H1 (cell line): Measurements from ENCODE around the gene SPATS2L. TPM values are rescaled to one million over a fixed set of nuclear protein-coding genes. Genes with fewer than 3 reads are reported as not detected.

Experiments used
- CTCF ChIA-PET: fragments of 300-600 bp; sonication (Branson Sonifier 250); formaldehyde crosslinking; loops from one replicate; lab custom pipeline; 2021; ENCODE audit not compliant: partially characterized antibody; lab: Charles Lee
- POLR2A ChIA-PET: fragments of 300-600 bp; sonication (Branson Sonifier 250); formaldehyde crosslinking; loops from one replicate; lab custom pipeline; 2021; ENCODE audit warnings: inconsistent platforms; ENCODE audit not compliant: partially characterized antibody; lab: Charles Lee
- DNase-seq, 2 experiments: peaks; one replicate each; pipeline versions ENCODE4 v3.0.0 to v3.0.0-alpha.2; 2010 to 2022; ENCODE audit warnings: low spot score in 2 of 2, low read depth in 1 of 2, mixed read lengths in 1 of 2
- FAIRE-seq: peaks from 2 replicates; lab custom pipeline; 2011; peaks lifted over from hg19 to GRCh38; lab: Jason Lieb, UNC
- H2AFZ ChIP-seq: 2 replicates; pipeline ENCODE4 v1.8.1; 2012; ENCODE audit warnings: low read length, inconsistent platforms
- H2AK5ac ChIP-seq: 2 replicates; pipeline ENCODE4 v1.6.1; 2013; ENCODE audit warnings: low read depth, low read length
- H2BK120ac ChIP-seq: replicated peaks from 2 replicates; pipeline ENCODE3; 2013; ENCODE audit warnings: low read depth, low read length, inconsistent platforms
- H2BK12ac ChIP-seq: 2 replicates; pipeline ENCODE4 v1.6.1; 2013; ENCODE audit warnings: low read depth, low read length
- H2BK15ac ChIP-seq: 2 replicates; pipeline ENCODE4 v1.6.1; 2013; ENCODE audit warnings: low read length
- H2BK20ac ChIP-seq: 2 replicates; pipeline ENCODE4 v1.6.1; 2013; ENCODE audit warnings: low read length
- H2BK5ac ChIP-seq: 2 replicates; pipeline ENCODE4 v1.6.1; 2013; ENCODE audit warnings: low read depth, low read length
- H3K14ac ChIP-seq: 2 replicates; pipeline ENCODE4 v1.6.1; 2013; ENCODE audit warnings: inconsistent platforms; ENCODE audit not compliant: insufficient read length
- H3K18ac ChIP-seq: 2 replicates; pipeline ENCODE4 v1.6.1; 2013; ENCODE audit warnings: low read length; ENCODE audit errors: extremely low read depth
- H3K23ac ChIP-seq: 2 replicates; pipeline ENCODE4 v1.6.1; 2013; ENCODE audit warnings: inconsistent platforms; ENCODE audit not compliant: insufficient read length
- H3K23me2 ChIP-seq: 2 replicates; pipeline ENCODE4 v1.6.1; 2013; ENCODE audit warnings: low read depth, low read length
- H3K27ac ChIP-seq: 2 replicates; pipeline ENCODE4 v1.6.1; 2011; ENCODE audit warnings: low read depth, low read length, inconsistent platforms
- H3K27me3 ChIP-seq, 4 experiments: replicated peaks in 1 of 4; 1 replicate in 1 of 4; 2 replicates in 3 of 4; pipeline versions ENCODE4 v1.6.1 to v1.8.1; 2011 to 2013; ENCODE audit warnings: low read length in 3 of 4, mild to moderate bottlenecking in 3 of 4, inconsistent platforms in 2 of 4, mixed read lengths in 2 of 4, moderate library complexity in 1 of 4; ENCODE audit not compliant: control insufficient read depth in 3 of 4, insufficient read depth in 3 of 4; ENCODE audit errors: extremely low read depth in 1 of 4
- H3K36me3 ChIP-seq, 4 experiments: 2 replicates each; pipeline versions ENCODE4 v1.6.1 to v1.8.1; 2011 to 2013; ENCODE audit warnings: mild to moderate bottlenecking in 4 of 4, low read length in 3 of 4, moderate library complexity in 2 of 4, control low read depth in 1 of 4, inconsistent platforms in 1 of 4; ENCODE audit not compliant: insufficient read depth in 4 of 4, control insufficient read depth in 2 of 4
- H3K4ac ChIP-seq: replicated peaks from 2 replicates; pipeline ENCODE3; 2013; ENCODE audit warnings: low read length, low read depth, mixed read lengths, inconsistent platforms; ENCODE audit not compliant: insufficient read length
- H3K4me1 ChIP-seq, 4 experiments: replicated peaks in 1 of 4; 1 replicate in 1 of 4; 2 replicates in 3 of 4; pipeline versions ENCODE4 v1.6.1 to v1.8.1; 2011 to 2013; ENCODE audit warnings: low read length in 3 of 4, inconsistent platforms in 2 of 4, mixed read lengths in 1 of 4; ENCODE audit not compliant: insufficient read depth in 4 of 4, control insufficient read depth in 3 of 4
- H3K4me2 ChIP-seq, 2 experiments: 2 replicates each; pipeline versions ENCODE4 v1.6.1 to v1.8.1; 2011 to 2013; ENCODE audit warnings: low read depth in 2 of 2, low read length in 2 of 2, control low read depth in 1 of 2, inconsistent platforms in 1 of 2, mild to moderate bottlenecking in 1 of 2; ENCODE audit not compliant: insufficient read depth in 1 of 2
- H3K4me3 ChIP-seq, 4 experiments: fragments of 200-600, 300-600 bp in 1 of 4; sonication (generic), shearing (Covaris generic), sonication (Bioruptor Twin) in 1 of 4; 2 replicates each; pipeline versions ENCODE4 v1.5.1 to v1.8.1; 2011 to 2016; ENCODE audit warnings: low read length in 4 of 4, low read depth in 3 of 4, control low read depth in 2 of 4, inconsistent platforms in 2 of 4, mild to moderate bottlenecking in 2 of 4, mixed read lengths in 1 of 4, moderate library complexity in 1 of 4; ENCODE audit not compliant: insufficient read depth in 2 of 4; ENCODE audit errors: extremely low read depth in 1 of 4
- H3K56ac ChIP-seq: replicated peaks from 2 replicates; pipeline ENCODE3; 2013; ENCODE audit warnings: low read depth, mild to moderate bottlenecking, mixed read lengths, low read length, inconsistent platforms; ENCODE audit not compliant: insufficient read length
- H3K79me1 ChIP-seq: 2 replicates; pipeline ENCODE4 v1.6.1; 2013; ENCODE audit warnings: low read depth, low read length, control low read depth
- H3K79me2 ChIP-seq, 2 experiments: 2 replicates each; pipeline versions ENCODE4 v1.6.1 to v1.8.1; 2012 to 2013; ENCODE audit warnings: low read length in 2 of 2, mild to moderate bottlenecking in 2 of 2, inconsistent platforms in 1 of 2; ENCODE audit not compliant: insufficient read depth in 2 of 2, control insufficient read depth in 1 of 2
- H3K9ac ChIP-seq, 4 experiments: replicated peaks in 1 of 4; 1 replicate in 1 of 4; 2 replicates in 3 of 4; pipeline versions ENCODE4 v1.6.1 to v1.8.1; 2011 to 2013; ENCODE audit warnings: low read depth in 3 of 4, low read length in 3 of 4, control low read depth in 2 of 4, mild to moderate bottlenecking in 2 of 4, moderate library complexity in 2 of 4, inconsistent platforms in 1 of 4; ENCODE audit errors: extremely low read depth in 1 of 4
- H3K9me3 ChIP-seq, 2 experiments: 2 replicates each; pipeline versions ENCODE4 v1.6.1 to v1.8.1; 2012 to 2013; ENCODE audit warnings: mild to moderate bottlenecking in 2 of 2, moderate library complexity in 2 of 2, control low read depth in 1 of 2, inconsistent platforms in 1 of 2, low read depth in 1 of 2, low read length in 1 of 2, mixed read lengths in 1 of 2; ENCODE audit not compliant: insufficient read depth in 2 of 2
- H4K20me1 ChIP-seq, 2 experiments: replicated peaks in 1 of 2; 2 replicates each; pipeline versions ENCODE3 to v1.8.1; 2011 to 2013; ENCODE audit warnings: inconsistent platforms in 2 of 2, low read length in 2 of 2, mild to moderate bottlenecking in 1 of 2; ENCODE audit not compliant: insufficient read depth in 2 of 2, control insufficient read depth in 1 of 2
- H4K5ac ChIP-seq: 2 replicates; pipeline ENCODE4 v1.6.1; 2013; ENCODE audit warnings: low read length, low read depth, mixed read lengths, inconsistent platforms; ENCODE audit not compliant: insufficient read length
- H4K8ac ChIP-seq: 2 replicates; pipeline ENCODE4 v1.8.0; 2013; ENCODE audit warnings: mild to moderate bottlenecking, moderate library complexity, low read length, inconsistent platforms; ENCODE audit not compliant: insufficient read depth; ENCODE audit errors: extremely low read depth
- H4K91ac ChIP-seq: replicated peaks from 2 replicates; pipeline ENCODE3; 2013; ENCODE audit warnings: low read length, mixed read lengths, inconsistent platforms; ENCODE audit not compliant: insufficient read length
- BRCA1 ChIP-seq: IDR thresholded peaks from 2 replicates; pipeline ENCODE4 v1.6.1; 2012; ENCODE audit warnings: low read depth, low read length, improper control_type of control experiment
- EZH2 ChIP-seq: fragments of 200-600 bp; sonication (generic); IDR thresholded peaks from 2 replicates; pipeline ENCODE4 v1.7.1; 2012; ENCODE audit warnings: low read depth, mild to moderate bottlenecking, moderate library complexity, low read length, inconsistent platforms; ENCODE audit not compliant: severe bottlenecking
- WGBS, 2 experiments: shearing (Covaris generic) in 1 of 2; methylation state at CpG; one replicate each; pipeline versions ENCODE4 v1.1.6 to v1.1.7; 2013 to 2015; ENCODE audit warnings: low lambda C conversion rate in 2 of 2, mixed read lengths in 2 of 2, inconsistent platforms in 1 of 2, low coverage in 1 of 2, missing lambda C conversion rate in 1 of 2; ENCODE audit not compliant: insufficient replicate concordance in 2 of 2, insufficient coverage in 1 of 2, insufficient read length in 1 of 2; ENCODE audit errors: extremely low coverage in 1 of 2, missing lambda C conversion rate in 1 of 2; 5-methylcytosine and 5-hydroxymethylcytosine counted together
- polyA plus RNA-seq, 7 experiments: library from polyadenylated mRNA; depleted of rRNA in 3 of 7; stranded (reverse) in 5 of 7; unstranded in 2 of 7; fragments of >200 nt in 5 of 7; fragments of 200-250 nt in 2 of 7; gene quantifications; 1 replicate in 5 of 7; 2 replicates in 1 of 7; 4 replicates in 1 of 7; pipeline versions ENCODE4 v1.2.1 to v1.2.3, GENCODE V29; 2011 to 2013; ENCODE audit warnings: missing spikeins in 2 of 7, mixed read lengths in 2 of 7
- total RNA-seq: library from RNA; stranded (reverse); fragmentation: NEBNext Ultra II Directional; extraction: Animal tissue kit (Norgen Biotek cat#: 25700); gene quantifications from 2 replicates; pipeline ENCODE4 v1.2.1, GENCODE V29; 2021

Gene SPATS2L
- total and polyA plus RNA-seq, 2 of the 8 experiments (the other 6 are each of a cell fraction or from before 2014, with no cell fraction given), result 67.3 to 189 TPM

DNA sequence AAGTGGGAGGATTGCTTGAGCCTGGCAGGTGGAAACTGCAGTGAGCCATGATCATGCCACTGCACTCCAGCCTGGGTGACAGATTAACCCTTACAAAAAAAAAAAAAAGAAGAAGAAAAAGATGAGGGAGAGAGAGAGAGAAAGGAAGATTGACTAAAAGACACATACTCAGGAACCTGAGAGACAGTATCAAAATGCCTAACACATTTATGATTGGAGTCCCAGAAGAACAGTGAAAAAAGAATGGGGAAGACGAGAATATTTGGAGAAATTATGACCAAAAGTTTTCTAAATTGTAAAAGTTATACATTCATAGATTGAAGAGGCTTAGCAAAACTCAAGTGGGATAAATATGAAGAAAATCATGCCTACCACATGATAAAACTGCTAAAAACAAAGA, 19.9 kb upstream of the SPATS2L start:
- Histone ChIP-seq H3K18ac (no peak overlapping the region), H2AK5ac (no peak overlapping the region), H3K36me3 (no peaks in the 10 kb centered on the region), H2AFZ (no peak overlapping the region), H3K23me2 (no peaks in the 10 kb centered on the region), H4K91ac (no peak overlapping the region), H2BK20ac (no peak overlapping the region), H3K27ac (no peak overlapping the region), H3K9ac (no peak overlapping the region), H2BK12ac (no peak overlapping the region), H3K79me1 (no peaks in the 10 kb centered on the region), H3K27me3 (no peaks in the 10 kb centered on the region), H2BK120ac (no peak overlapping the region), H3K9me3 (no peaks in the 10 kb centered on the region; a peak in 1 of 4 replicates), H3K4me2 (no peak overlapping the region), H4K8ac (no peak overlapping the region), H3K4me3 (no peak overlapping the region), H3K23ac (no peak overlapping the region), H2BK5ac (no peak overlapping the region), H3K4ac (no peak overlapping the region), H3K56ac (no peak overlapping the region), H3K79me2 (no peaks in the 10 kb centered on the region), H4K20me1 (no peaks in the 10 kb centered on the region), H2BK15ac (no peak overlapping the region), H3K4me1 (0 out of 7 replicates have a peak, but pooled peaks cover 0 to 3% (median 0%) of the 10 kb centered on the region in 4 experiments), H3K14ac (no peak overlapping the region), H4K5ac (no peak overlapping the region)
- TF ChIP-seq EZH2 (no peak), BRCA1 (no peak)
- FAIRE-seq (no peak), DNase-seq (no peak)
- CTCF ChIA-PET, result interaction anchor here (1.4 kb wide), 1 partner anchor 87 kb away, joined by 4 read pairs; no protein-coding TSS in a partner anchor
- POLR2A ChIA-PET, result no interaction called here
- 100% methylated on average over 1 of the region's 1 CpG; no CpG with 5 or more reads in 1 of the 2 experiments for WGBS, 2 experiments
